ENCODE measurements around the gene SPATA13.

DNA sequence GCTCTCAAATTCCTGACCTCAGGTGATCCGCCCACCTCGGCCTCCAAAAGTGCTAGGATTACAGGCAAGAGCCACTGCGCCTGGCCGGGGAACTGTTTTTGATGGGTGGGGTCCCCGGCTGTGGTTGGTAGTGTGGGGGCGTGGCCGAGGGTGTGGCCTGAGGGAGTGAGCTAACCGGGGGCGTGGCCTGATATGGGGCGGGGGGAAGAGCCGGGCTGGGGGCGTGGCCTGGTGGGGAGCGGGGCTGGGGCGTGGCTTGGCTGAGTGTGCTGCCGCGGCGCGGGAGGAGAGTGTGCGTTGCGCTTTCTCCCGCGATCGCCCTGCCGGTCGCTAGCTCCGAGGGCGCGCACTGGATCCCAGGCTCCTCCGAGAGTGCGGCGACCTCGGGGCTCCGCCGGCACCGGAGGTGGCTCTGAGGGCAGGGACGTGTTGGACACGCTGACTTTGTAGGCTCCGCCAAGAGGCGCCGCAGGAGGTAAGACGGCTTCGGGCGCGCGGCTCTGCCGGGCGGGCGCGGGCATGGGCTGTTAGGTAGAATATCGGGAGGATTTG is at the start of gene SPATA13:
- TF ChIP-seq, protein P1, sequence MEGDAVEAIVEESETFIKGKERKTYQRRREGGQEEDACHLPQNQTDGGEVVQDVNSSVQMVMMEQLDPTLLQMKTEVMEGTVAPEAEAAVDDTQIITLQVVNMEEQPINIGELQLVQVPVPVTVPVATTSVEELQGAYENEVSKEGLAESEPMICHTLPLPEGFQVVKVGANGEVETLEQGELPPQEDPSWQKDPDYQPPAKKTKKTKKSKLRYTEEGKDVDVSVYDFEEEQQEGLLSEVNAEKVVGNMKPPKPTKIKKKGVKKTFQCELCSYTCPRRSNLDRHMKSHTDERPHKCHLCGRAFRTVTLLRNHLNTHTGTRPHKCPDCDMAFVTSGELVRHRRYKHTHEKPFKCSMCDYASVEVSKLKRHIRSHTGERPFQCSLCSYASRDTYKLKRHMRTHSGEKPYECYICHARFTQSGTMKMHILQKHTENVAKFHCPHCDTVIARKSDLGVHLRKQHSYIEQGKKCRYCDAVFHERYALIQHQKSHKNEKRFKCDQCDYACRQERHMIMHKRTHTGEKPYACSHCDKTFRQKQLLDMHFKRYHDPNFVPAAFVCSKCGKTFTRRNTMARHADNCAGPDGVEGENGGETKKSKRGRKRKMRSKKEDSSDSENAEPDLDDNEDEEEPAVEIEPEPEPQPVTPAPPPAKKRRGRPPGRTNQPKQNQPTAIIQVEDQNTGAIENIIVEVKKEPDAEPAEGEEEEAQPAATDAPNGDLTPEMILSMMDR (tag by site-specific recombination; IDR thresholded peaks at IDR 0.05): no peak
- TF ChIP-seq, protein P2, sequence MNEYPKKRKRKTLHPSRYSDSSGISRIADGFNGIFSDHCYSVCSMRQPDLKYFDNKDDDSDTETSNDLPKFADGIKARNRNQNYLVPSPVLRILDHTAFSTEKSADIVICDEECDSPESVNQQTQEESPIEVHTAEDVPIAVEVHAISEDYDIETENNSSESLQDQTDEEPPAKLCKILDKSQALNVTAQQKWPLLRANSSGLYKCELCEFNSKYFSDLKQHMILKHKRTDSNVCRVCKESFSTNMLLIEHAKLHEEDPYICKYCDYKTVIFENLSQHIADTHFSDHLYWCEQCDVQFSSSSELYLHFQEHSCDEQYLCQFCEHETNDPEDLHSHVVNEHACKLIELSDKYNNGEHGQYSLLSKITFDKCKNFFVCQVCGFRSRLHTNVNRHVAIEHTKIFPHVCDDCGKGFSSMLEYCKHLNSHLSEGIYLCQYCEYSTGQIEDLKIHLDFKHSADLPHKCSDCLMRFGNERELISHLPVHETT (tag by site-specific recombination; IDR thresholded peaks at IDR 0.05): no peak
- TF ChIP-seq, protein P3, sequence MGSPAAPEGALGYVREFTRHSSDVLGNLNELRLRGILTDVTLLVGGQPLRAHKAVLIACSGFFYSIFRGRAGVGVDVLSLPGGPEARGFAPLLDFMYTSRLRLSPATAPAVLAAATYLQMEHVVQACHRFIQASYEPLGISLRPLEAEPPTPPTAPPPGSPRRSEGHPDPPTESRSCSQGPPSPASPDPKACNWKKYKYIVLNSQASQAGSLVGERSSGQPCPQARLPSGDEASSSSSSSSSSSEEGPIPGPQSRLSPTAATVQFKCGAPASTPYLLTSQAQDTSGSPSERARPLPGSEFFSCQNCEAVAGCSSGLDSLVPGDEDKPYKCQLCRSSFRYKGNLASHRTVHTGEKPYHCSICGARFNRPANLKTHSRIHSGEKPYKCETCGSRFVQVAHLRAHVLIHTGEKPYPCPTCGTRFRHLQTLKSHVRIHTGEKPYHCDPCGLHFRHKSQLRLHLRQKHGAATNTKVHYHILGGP (tag by site-specific recombination; IDR thresholded peaks at IDR 0.05): no peak
- TF ChIP-seq, protein P4, sequence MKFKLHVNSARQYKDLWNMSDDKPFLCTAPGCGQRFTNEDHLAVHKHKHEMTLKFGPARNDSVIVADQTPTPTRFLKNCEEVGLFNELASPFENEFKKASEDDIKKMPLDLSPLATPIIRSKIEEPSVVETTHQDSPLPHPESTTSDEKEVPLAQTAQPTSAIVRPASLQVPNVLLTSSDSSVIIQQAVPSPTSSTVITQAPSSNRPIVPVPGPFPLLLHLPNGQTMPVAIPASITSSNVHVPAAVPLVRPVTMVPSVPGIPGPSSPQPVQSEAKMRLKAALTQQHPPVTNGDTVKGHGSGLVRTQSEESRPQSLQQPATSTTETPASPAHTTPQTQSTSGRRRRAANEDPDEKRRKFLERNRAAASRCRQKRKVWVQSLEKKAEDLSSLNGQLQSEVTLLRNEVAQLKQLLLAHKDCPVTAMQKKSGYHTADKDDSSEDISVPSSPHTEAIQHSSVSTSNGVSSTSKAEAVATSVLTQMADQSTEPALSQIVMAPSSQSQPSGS (tag by site-specific recombination; IDR thresholded peaks at IDR 0.05; ENCODE audit: low read depth): no peak
- TF ChIP-seq SALL2 (tag by site-specific recombination; IDR thresholded peaks at IDR 0.05; ENCODE audit: borderline replicate concordance) (no peak), ZNF174 (tag by site-specific recombination; IDR thresholded peaks at IDR 0.05) (no peak), ZBTB21 (tag by site-specific recombination; IDR thresholded peaks at IDR 0.05) (no peak), RBAK (tag by site-specific recombination; IDR thresholded peaks at IDR 0.05) (no peak), ZNF707 (tag by site-specific recombination; IDR thresholded peaks at IDR 0.05) (no peak), SCRT2 (tag by site-specific recombination; IDR thresholded peaks at IDR 0.05) (no peak), ZBTB48 (tag by site-specific recombination; IDR thresholded peaks at IDR 0.05) (no peak)
- TF ChIP-seq, protein P5, sequence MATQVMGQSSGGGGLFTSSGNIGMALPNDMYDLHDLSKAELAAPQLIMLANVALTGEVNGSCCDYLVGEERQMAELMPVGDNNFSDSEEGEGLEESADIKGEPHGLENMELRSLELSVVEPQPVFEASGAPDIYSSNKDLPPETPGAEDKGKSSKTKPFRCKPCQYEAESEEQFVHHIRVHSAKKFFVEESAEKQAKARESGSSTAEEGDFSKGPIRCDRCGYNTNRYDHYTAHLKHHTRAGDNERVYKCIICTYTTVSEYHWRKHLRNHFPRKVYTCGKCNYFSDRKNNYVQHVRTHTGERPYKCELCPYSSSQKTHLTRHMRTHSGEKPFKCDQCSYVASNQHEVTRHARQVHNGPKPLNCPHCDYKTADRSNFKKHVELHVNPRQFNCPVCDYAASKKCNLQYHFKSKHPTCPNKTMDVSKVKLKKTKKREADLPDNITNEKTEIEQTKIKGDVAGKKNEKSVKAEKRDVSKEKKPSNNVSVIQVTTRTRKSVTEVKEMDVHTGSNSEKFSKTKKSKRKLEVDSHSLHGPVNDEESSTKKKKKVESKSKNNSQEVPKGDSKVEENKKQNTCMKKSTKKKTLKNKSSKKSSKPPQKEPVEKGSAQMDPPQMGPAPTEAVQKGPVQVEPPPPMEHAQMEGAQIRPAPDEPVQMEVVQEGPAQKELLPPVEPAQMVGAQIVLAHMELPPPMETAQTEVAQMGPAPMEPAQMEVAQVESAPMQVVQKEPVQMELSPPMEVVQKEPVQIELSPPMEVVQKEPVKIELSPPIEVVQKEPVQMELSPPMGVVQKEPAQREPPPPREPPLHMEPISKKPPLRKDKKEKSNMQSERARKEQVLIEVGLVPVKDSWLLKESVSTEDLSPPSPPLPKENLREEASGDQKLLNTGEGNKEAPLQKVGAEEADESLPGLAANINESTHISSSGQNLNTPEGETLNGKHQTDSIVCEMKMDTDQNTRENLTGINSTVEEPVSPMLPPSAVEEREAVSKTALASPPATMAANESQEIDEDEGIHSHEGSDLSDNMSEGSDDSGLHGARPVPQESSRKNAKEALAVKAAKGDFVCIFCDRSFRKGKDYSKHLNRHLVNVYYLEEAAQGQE (tag by site-specific recombination; IDR thresholded peaks at IDR 0.05): no peak

Measured in HEK293 (cell line).